Left lung (tissue), 10 donors: ENCODE measurements around the gene SLC35A3. TPM values are rescaled to one million over a fixed set of nuclear protein-coding genes. Genes with fewer than 3 reads are reported as not detected.

Source experiments
- ATAC-seq: fragments of 200-7000 bp; cut with Tn5 transposase; one replicate; pipeline ENCODE4 v1.9.1; 2020; ENCODE audit warnings: moderate library complexity
- DNase-seq, 4 donors: peaks; one replicate each; pipeline ENCODE4 v3.0.0-alpha.2; 2013 to 2020
- H3K27ac ChIP-seq, 2 donors: fragments of 200-600 bp; sonication (generic) in 1 of 2; one replicate each; pipeline versions ENCODE4 v1.5.0 to v1.8.0; 2020 to 2021
- H3K27me3 ChIP-seq, 2 donors: fragments of 200-600 bp; sonication (generic) in 1 of 2; one replicate each; pipeline versions ENCODE4 v1.5.0 to v1.8.0; 2020 to 2021
- H3K36me3 ChIP-seq, 2 donors: fragments of 200-600 bp; sonication (generic) in 1 of 2; one replicate each; pipeline versions ENCODE4 v1.5.0 to v1.8.0; 2020 to 2021
- H3K4me1 ChIP-seq, 2 donors: fragments of 200-600 bp; one replicate each; pipeline ENCODE4 v1.8.0; 2021
- H3K4me3 ChIP-seq, 2 donors: fragments of 200-600 bp; sonication (generic) in 1 of 2; one replicate each; pipeline versions ENCODE4 v1.5.0 to v1.8.0; 2020 to 2021; ENCODE audit warnings: mild to moderate bottlenecking in 1 of 2
- H3K9me3 ChIP-seq, 2 donors: fragments of 200-600 bp; sonication (generic) in 1 of 2; one replicate each; pipeline versions ENCODE4 v1.5.0 to v1.8.0; 2020 to 2021
- intact Hi-C, 2 donors: fragments of 100-400 bp; cut with DNase I; formaldehyde crosslinking; loops; one replicate each; pipeline versions ENCODE4 v1.11.2 to v1.14.2; 2022
- polyA plus RNA-seq, 6 donors: library from polyadenylated mRNA; unstranded; fragments of 120-200 nt; gene quantifications; one replicate each; pipeline ENCODE4 v1.2.1, GENCODE V29; 2013; ENCODE audit not compliant: insufficient read length in 6 of 6
- total RNA-seq, 2 donors: library from RNA; stranded (reverse); fragmentation: NEBNext Ultra II Directional; extraction: Animal tissue kit (Norgen Biotek cat#: 25700); gene quantifications; one replicate each; pipeline ENCODE4 v1.2.1, GENCODE V29; 2021
- TF ChIP-seq, protein P1 (sequence below), 2 donors: fragments of 200-600 bp; sonication (generic) in 1 of 2; IDR thresholded peaks; one replicate each; pipeline versions ENCODE4 v1.5.0 to v1.8.0; 2021; ENCODE audit warnings: antibody characterized with exemption in 2 of 2
- donor health status: DM: no; HTN: yes; CAD: no.
- donor health status: DM: no; HTN: no; CAD: no.

The SLC35A3 gene
- total and polyA plus RNA-seq, 8 donors: 26.4 to 43.1 (median 31.4) TPM

GRCh38 chr1:100061681-100062080 lies 91.9 kb downstream of the SLC35A3 start:
- H3K9me3 ChIP-seq: no peaks in the 10 kb centered on the region
- H3K36me3 ChIP-seq: peaks cover 0 to 87% of the 10 kb centered on the region in 2 donors
- H3K27me3 ChIP-seq: no peaks in the 10 kb centered on the region
- TF ChIP-seq, protein P1, sequence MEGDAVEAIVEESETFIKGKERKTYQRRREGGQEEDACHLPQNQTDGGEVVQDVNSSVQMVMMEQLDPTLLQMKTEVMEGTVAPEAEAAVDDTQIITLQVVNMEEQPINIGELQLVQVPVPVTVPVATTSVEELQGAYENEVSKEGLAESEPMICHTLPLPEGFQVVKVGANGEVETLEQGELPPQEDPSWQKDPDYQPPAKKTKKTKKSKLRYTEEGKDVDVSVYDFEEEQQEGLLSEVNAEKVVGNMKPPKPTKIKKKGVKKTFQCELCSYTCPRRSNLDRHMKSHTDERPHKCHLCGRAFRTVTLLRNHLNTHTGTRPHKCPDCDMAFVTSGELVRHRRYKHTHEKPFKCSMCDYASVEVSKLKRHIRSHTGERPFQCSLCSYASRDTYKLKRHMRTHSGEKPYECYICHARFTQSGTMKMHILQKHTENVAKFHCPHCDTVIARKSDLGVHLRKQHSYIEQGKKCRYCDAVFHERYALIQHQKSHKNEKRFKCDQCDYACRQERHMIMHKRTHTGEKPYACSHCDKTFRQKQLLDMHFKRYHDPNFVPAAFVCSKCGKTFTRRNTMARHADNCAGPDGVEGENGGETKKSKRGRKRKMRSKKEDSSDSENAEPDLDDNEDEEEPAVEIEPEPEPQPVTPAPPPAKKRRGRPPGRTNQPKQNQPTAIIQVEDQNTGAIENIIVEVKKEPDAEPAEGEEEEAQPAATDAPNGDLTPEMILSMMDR (IDR thresholded peaks at IDR 0.05): no peak
- peaks cover 0 to 8% of the 10 kb centered on the region in 2 donors for H3K4me1 ChIP-seq
- no peak overlapping the region for H3K27ac ChIP-seq
- ATAC-seq (no peak), DNase-seq (no peak)
- intact Hi-C loops: no loop called here
- H3K4me3 ChIP-seq: no peak overlapping the region

GRCh38 chr1:100065183-100065968 lies 95.6 kb downstream of the SLC35A3 start:
- Histone ChIP-seq H3K9me3 (no peaks in the 10 kb centered on the region), H3K4me1 (peaks cover 0 to 8% of the 10 kb centered on the region in 2 donors), H3K27ac (no peak overlapping the region), H3K27me3 (no peaks in the 10 kb centered on the region), H3K36me3 (peaks cover 0 to 92% of the 10 kb centered on the region in 2 donors), H3K4me3 (no peak overlapping the region)
- DNase-seq (no peak), ATAC-seq (peak; percentile 22)
- TF ChIP-seq, protein P1 (IDR thresholded peaks at IDR 0.05): no peak
- intact Hi-C loops: no loop called here

- Histone ChIP-seq H3K4me1 (peaks cover 0 to 8% of the 10 kb centered on the region in 2 donors), H3K27ac (no peak overlapping the region), H3K27me3 (no peaks in the 10 kb centered on the region), H3K9me3 (no peaks in the 10 kb centered on the region), H3K4me3 (no peak overlapping the region), H3K36me3 (peaks cover 0 to 92% of the 10 kb centered on the region in 2 donors)
- DNase-seq: no peak
- no peak for ATAC-seq
- TF ChIP-seq, protein P1 (IDR thresholded peaks at IDR 0.05): no peak
- intact Hi-C loops: no loop called here
These were observed 96.1 kb downstream of the SLC35A3 start for GRCh38 chr1:100065969-100066227.

DNA sequence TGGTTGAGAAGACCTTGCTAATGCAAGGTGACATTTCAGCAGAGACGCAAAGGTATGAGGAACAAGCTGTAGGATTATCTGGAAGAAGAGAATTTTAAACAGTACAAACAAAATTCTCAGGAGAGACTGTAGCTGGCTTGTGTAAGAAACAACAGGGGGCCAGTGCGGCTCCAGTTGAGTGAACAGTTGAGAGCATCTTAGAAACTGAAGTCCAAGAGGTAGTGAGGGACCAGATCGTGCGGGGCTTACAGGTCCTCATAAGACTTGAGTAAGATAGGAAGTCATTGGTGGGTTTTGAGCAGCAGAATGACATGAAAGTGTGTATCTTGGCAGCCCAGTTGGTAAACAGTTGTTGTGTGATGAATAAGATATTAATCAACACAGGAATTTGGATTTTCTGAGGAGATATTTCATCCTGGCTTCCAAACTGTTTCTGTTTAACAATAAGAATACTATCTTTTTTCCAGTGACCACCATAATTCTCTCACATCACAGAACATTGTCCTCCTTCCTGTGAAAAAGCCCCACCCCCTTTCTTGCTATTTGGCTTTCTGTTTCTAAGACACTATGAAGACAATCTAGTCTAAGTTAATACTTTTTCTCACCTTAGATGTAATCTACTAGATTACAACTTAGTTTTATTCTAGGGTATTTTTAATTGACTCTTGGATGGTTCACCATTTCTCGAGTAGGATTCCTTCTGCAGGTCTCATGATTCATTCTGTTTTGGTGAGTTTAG lies 100.6 kb downstream of the SLC35A3 start:
- intact Hi-C loops: no loop called here
- peaks cover 0 to 95% of the 10 kb centered on the region in 2 donors for H3K36me3 ChIP-seq
- H3K27me3 ChIP-seq: no peaks in the 10 kb centered on the region
- H3K9me3 ChIP-seq: no peaks in the 10 kb centered on the region
- DNase-seq (no peak), ATAC-seq (no peak)
- no peak overlapping the region for H3K27ac ChIP-seq
- no peak overlapping the region for H3K4me3 ChIP-seq
- H3K4me1 ChIP-seq: peaks cover 0 to 1% of the 10 kb centered on the region in 2 donors
- TF ChIP-seq, protein P1 (IDR thresholded peaks at IDR 0.05): no peak

GRCh38 chr1:100073531-100073930 lies 103.7 kb downstream of the SLC35A3 start:
- intact Hi-C loops: no loop called here

More at GRCh38 chr1:100073531-100073930, 103.7 kb downstream of the SLC35A3 start:
- TF ChIP-seq, protein P1 (IDR thresholded peaks at IDR 0.05): no peak
- Histone ChIP-seq H3K27ac (no peak overlapping the region), H3K4me1 (no peaks in the 10 kb centered on the region), H3K4me3 (no peak overlapping the region), H3K9me3 (no peaks in the 10 kb centered on the region), H3K36me3 (peaks cover 0 to 93% of the 10 kb centered on the region in 2 donors), H3K27me3 (no peaks in the 10 kb centered on the region)
- DNase-seq (no peak), ATAC-seq (no peak)
